IPS-15b (cell line): ENCODE measurements around the gene LRRC2.
"Not testable (repeated sequence)": the region's sequence is repeated elsewhere in the genome, so short reads cannot be mapped to it uniquely, and the experiment has no call there.

Source experiments
- H3K27me3 ChIP-seq: one replicate; pipeline ENCODE4 v1.6.1; 2013; ENCODE audit warnings: low read length; ENCODE audit not compliant: control insufficient read depth, insufficient read depth
- H3K36me3 ChIP-seq: one replicate; pipeline ENCODE4 v1.6.1; 2013; ENCODE audit warnings: low read length; ENCODE audit not compliant: control insufficient read depth, insufficient read depth
- H3K4me1 ChIP-seq: one replicate; pipeline ENCODE4 v1.6.1; 2013; ENCODE audit warnings: mild to moderate bottlenecking, low read length; ENCODE audit not compliant: control insufficient read depth, insufficient read depth
- H3K4me3 ChIP-seq: one replicate; pipeline ENCODE4 v1.5.1; 2013; ENCODE audit warnings: low read depth, low read length
- H3K9ac ChIP-seq: one replicate; pipeline ENCODE4 v1.6.1; 2013; ENCODE audit warnings: low read depth, mild to moderate bottlenecking, low read length
- H3K9me3 ChIP-seq: one replicate; pipeline ENCODE4 v1.6.1; 2013; ENCODE audit warnings: mild to moderate bottlenecking, low read length; ENCODE audit not compliant: control insufficient read depth, insufficient read depth

LRRC2 gene

DNA sequence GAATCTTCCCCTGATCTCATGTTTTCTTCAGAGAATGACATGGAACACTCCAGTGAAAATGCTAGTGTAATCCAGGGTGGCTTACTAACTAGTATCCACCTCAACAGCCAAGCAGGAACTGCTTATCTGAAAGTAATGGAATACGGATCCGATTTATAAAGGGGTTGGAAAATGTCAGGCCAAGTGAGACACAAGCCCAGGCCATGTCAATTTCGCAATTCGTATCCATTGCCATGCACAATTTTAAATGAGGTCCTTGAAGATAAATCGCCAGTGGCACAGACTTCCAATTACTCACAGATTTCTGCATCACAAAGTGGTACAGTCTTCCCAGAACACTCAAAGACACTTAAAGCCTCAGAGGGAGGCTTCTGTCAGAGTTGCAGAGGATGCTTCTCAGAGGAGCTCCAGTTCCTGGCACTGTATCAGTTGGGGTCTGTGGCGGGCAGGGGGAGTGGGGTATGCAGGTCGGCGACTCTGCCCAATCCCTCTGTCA lies 29.8 kb upstream of the LRRC2 start:
- Histone ChIP-seq H3K27me3 (no peaks in the 10 kb centered on the region), H3K4me1 (peaks cover 20% of the 10 kb centered on the region), H3K9me3 (no peaks in the 10 kb centered on the region), H3K4me3 (no peak overlapping the region), H3K9ac (no peak overlapping the region), H3K36me3 (no peaks in the 10 kb centered on the region)

GRCh38 chr3:46594723-46595122 lies 28.6 kb upstream of the LRRC2 start:
- no peaks in the 10 kb centered on the region for H3K36me3 ChIP-seq
- no peak overlapping the region for H3K9ac ChIP-seq
- no peaks in the 10 kb centered on the region for H3K27me3 ChIP-seq
- H3K4me3 ChIP-seq: no peak overlapping the region
- no peaks in the 10 kb centered on the region for H3K9me3 ChIP-seq
- H3K4me1 ChIP-seq: peaks cover 15% of the 10 kb centered on the region

DNA sequence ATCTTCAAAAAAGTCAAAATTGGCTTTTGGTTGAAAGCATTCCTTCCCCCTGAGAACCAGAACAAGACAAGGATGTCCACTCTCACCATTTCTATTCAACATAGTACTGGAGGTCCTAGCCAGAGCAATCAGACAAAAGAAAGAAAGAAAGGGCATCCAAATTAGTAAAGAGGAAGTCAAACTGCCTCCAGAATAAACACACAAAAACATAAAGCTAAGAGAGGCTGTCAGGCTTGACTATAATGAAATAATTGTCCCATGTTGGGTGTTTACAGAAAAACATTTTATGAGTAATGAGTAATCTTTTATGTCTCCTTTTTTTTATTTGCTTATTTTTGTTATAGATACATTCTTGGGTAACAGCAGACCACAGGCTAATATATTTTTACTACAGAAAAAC lies 27.9 kb upstream of the LRRC2 start:
- H3K9ac ChIP-seq: no peak overlapping the region
- peaks cover 8% of the 10 kb centered on the region for H3K4me1 ChIP-seq
- no peaks in the 10 kb centered on the region for H3K36me3 ChIP-seq
- no peak overlapping the region for H3K4me3 ChIP-seq
- no peaks in the 10 kb centered on the region for H3K9me3 ChIP-seq
- no peaks in the 10 kb centered on the region for H3K27me3 ChIP-seq

DNA sequence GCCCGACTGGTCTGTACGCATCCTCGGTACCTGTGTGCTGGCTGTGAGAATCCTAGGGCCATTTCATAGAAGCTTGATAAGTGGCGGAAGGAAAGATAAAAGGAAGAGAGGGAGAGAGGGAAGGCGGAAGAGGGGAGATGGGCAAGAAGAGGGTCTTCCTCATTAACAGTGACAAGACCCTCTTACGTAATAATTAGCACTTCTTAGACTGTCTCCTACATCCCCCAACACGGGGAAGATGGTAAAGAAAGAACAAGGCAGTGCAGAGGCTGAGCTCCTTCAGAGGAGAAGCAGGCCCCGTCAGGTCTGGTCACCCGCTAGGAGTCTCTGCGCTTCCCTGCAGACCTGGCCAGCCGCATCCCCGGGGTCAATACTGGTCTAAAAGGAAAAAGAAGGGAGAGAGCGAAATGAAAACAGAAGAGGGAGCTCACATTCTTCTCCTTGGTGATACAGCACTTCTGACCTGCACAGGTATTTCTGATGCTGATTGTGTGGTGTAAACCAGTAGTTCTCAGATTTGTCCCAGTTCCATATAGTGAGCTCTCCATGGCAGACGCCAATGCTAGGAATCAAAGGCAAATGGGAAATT lies 27.3 kb upstream of the LRRC2 start:
- H3K27me3 ChIP-seq: no peaks in the 10 kb centered on the region
- peaks cover 3% of the 10 kb centered on the region for H3K4me1 ChIP-seq
- H3K36me3 ChIP-seq: no peaks in the 10 kb centered on the region
- H3K4me3 ChIP-seq: no peak overlapping the region
- H3K9ac ChIP-seq: no peak overlapping the region
- H3K9me3 ChIP-seq: no peaks in the 10 kb centered on the region

- not testable (repeated sequence) for H3K4me3 ChIP-seq, H3K4me1 ChIP-seq, H3K9me3 ChIP-seq, H3K9ac ChIP-seq, H3K27me3 ChIP-seq
- H3K36me3 ChIP-seq: peaks cover 24% of the 10 kb centered on the region
Observed at GRCh38 chr3:46587268-46587667, 21.2 kb upstream of the LRRC2 start.

- H3K36me3 ChIP-seq: peaks cover 26% of the 10 kb centered on the region
- H3K4me3 ChIP-seq: no peak overlapping the region
- H3K4me1 ChIP-seq: no peaks in the 10 kb centered on the region
- H3K27me3 ChIP-seq: no peaks in the 10 kb centered on the region
- no peak overlapping the region for H3K9ac ChIP-seq
- no peaks in the 10 kb centered on the region for H3K9me3 ChIP-seq
Observed at GRCh38 chr3:46586738-46587246, 20.7 kb upstream of the LRRC2 start.

DNA sequence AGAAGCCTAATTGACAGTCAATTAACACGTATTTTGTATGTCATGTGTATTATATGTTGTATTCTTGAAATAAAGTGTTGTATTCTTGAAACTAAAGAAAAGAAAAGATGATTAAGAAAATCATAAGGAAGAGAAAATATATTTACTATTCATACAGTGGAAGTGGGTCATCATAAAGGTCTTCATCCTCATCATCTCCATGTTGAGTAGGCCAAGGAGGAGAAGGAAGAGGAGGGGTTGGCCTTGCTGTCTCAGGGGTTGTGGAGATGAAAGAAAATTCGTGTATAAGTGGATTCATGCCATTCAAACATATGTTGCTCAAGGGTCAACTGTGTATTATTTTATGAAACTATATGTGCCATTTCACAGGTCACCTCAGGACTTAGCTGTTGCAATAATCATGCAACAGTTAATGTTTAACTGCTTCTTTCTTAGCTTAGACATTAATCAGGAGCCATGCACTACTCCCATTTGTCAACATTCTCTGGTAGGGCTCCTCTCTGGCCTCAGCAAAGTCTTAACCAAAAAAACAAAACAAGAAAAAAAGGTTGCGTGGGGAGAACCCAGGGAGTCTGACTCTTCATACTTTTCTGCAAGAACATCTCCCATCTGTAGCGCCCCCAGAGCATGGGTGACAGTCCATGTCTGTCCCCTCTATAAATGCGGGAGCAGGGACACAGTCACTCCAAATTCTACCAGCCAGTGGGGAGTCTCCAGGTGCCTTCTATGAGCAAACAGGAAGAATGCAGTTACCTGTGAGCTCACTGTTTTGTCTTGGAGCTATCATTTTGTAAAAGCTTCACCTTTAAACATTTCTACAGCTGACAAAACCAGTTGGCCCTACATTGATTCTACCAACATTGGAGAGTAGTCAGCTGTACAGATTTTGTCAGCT lies 19.9 kb upstream of the LRRC2 start:
- Histone ChIP-seq H3K9ac (no peak overlapping the region), H3K4me3 (no peak overlapping the region), H3K9me3 (no peaks in the 10 kb centered on the region)

GRCh38 chr3:46584598-46585467 lies 18.7 kb upstream of the LRRC2 start:
- Histone ChIP-seq H3K9ac (no peak overlapping the region), H3K36me3 (peaks cover 37% of the 10 kb centered on the region), H3K4me1 (peaks cover 8% of the 10 kb centered on the region), H3K4me3 (no peak overlapping the region), H3K27me3 (no peaks in the 10 kb centered on the region), H3K9me3 (no peaks in the 10 kb centered on the region)

More for the DNA sequence above, 19.9 kb upstream of the LRRC2 start:
- H3K27me3 ChIP-seq: no peaks in the 10 kb centered on the region
- peaks cover 26% of the 10 kb centered on the region for H3K36me3 ChIP-seq
- peaks cover under 1% of the 10 kb centered on the region for H3K4me1 ChIP-seq

DNA sequence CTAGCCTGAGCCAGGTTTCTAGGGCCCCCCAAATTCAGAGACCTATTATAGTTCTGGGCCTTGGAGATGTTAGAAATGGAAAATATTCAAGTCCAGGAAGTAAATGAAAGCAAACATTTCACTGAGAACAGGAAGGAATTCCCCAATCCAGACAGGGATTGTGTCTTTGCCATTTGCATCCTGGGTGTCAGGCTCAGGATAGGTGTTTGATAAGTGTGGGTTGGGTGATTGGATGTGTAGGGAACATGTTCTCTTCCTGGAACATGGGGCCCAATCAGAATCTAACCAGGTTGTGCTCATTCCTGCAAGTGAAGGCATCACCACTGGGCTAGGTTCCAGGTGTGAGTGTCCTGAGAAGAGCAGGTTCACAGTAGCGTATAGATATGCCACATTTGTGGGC lies 14.6 kb upstream of the LRRC2 start:
- peaks cover 9% of the 10 kb centered on the region for H3K4me1 ChIP-seq
- peak overlapping the region; percentile 66 for H3K4me3 ChIP-seq
- no peaks in the 10 kb centered on the region for H3K9me3 ChIP-seq
- H3K36me3 ChIP-seq: peaks cover 44% of the 10 kb centered on the region
- H3K27me3 ChIP-seq: no peaks in the 10 kb centered on the region
- H3K9ac ChIP-seq: peak overlapping the region; percentile 9

DNA sequence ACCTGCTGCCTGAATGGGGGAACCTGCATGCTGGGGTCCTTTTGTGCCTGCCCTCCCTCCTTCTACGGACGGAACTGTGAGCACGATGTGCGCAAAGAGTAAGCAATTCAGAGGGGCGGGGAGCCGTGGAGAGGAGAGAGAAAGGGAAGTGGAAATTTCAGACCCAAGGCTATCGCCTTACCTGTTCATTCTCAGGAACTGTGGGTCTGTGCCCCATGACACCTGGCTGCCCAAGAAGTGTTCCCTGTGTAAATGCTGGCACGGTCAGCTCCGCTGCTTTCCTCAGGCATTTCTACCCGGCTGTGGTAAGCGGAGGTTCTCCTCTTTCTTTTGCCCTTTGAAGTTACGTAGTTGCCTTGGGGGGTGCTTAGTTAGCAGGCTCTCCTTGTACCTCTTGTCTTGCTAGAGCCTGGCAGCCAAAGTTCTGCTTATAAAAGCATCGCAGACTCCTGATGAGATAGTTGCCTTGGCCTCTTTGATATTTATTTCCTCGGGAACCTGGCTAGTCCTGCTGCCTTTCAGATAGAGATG lies 13.7 kb upstream of the LRRC2 start:
- H3K9ac ChIP-seq: peak overlapping the region; percentile 72
- no peaks in the 10 kb centered on the region for H3K27me3 ChIP-seq
- peak overlapping the region; percentile 66 for H3K4me3 ChIP-seq
- H3K36me3 ChIP-seq: peaks cover 38% of the 10 kb centered on the region
- no peaks in the 10 kb centered on the region for H3K9me3 ChIP-seq
- peaks cover 17% of the 10 kb centered on the region for H3K4me1 ChIP-seq
